ENCODE data around the gene PROCR.
"Not testable (repeated sequence)": the region's sequence is repeated elsewhere in the genome, so short reads cannot be mapped to it uniquely, and the experiment has no call there.

The PROCR gene

DNA sequence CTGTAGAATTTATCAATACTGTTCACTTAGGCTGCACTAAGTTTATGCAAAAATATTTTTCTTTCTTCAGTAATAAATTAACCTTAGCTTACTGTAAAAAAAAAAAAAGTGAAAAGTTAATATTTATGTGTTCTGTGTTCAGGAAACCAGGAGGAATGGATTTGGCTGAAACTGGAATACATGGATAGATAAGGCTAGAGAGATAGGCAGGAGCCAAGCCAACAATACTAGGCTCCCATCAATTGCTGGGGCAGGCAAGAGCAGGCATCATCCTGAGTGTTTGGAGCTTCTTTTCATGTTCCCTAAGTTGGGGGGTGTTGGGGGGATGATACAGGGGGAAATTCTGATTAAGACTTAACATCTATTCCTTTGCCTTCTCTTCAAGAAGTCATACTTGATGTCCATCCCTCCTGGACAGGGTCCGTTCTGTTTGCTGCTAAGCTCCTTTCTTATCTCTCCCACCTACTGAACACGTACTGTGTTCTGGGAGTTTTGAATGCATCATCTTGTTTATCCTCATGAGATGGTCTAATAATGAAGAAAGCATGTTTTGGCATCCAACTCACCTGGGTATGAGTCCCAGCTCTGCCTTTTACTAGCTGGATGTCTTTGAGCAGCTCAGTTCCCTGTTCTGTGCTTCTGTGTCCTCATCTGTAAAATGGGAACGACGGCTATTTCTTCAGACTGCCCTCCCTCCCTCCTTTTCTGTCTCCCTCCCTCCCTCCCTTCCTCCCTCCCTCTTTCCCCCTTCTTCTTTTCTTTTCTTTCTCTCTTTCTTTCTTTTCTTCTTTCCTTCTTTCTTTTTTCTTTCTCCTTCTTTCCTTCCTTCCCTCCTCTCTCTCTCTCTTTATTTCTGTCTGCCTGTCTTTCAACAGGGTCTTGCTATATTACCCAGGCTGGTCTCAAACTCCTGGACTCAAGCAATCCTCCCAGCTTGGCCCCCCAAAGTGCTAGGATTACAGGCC lies 6.4 kb upstream of the PROCR start:
- DNase-seq: no peak

DNA sequence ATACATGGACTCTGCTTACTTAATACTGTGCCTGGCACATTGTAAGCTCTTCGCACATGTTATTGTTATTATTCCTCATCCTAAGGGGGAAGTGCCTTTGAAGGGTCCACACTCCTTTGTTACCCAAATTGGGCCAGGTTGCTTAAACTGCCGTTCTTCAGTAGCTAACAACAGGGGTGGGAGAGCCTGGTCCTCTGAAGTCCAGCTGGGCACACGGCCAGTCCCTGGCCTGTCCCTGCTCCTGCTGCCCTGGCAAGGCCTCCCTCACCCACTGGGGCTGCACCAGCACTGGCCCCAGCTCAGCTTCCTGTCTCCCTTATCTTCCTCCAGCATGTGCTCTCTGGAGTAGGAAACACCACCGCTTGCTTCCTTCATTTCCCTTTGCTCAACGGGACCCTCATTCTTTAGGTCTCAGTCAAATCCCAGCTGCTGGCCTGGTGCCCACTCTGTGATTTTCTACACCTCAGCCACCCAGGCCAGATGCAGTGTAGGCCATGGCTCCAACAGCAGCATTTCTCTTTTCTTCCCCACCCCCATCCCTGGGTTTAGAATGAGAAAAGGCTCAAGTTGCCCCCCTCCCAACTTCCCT lies 5.5 kb upstream of the PROCR start:
- peak; percentile 53 for DNase-seq

DNA sequence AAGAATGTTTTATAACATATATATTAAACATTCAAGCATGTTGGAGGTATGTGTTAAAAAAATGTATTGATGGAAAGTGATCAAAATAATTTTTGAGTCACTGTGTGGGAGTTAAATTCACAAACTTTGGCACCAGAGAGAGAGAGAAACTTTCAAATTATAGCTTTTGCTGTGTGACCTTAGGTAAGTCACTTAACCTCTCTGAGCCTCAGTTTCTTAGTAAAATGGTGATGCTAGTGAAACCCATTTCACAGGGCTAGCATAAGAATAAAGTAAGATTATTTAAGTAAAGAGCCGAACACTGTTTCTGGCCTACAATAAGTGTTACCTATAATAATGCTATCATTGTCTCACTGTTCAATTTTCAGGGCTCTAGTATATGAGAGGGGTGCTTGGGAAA lies 4.1 kb upstream of the PROCR start:
- no peak for DNase-seq

DNA sequence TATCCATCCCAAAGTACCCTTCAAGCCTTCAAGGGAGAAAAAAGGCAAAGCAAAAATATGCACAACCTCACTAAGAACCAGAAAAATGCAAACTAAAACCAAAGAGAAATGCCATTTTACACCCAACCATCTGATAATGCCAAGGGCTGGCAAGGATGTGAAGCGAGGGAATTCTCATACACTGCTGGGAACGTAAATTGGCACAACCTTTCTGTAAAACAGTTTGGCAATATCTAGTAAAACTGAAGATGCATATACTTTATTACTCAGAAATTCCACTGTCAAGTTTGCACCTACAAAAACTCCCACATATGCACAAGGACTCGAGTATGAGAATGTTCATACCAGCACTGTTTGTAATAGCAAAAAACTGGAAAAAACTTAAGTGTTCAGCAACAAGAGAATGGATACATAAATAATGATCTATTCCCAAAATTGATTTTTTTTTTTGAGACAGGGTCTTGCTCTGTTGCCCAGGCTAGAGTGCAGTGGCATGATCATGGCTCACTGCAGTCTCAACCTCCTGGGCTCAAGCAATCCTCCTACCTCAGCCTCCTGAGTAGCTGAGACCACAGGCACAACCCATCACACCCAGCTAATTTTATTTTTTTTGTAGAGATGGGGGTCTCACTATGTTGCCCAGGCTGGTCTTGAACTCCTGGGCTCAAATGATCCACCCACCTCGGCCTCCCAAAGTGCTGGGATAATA lies 3.0 kb upstream of the PROCR start:
- DNase-seq: not testable (repeated sequence)

DNA sequence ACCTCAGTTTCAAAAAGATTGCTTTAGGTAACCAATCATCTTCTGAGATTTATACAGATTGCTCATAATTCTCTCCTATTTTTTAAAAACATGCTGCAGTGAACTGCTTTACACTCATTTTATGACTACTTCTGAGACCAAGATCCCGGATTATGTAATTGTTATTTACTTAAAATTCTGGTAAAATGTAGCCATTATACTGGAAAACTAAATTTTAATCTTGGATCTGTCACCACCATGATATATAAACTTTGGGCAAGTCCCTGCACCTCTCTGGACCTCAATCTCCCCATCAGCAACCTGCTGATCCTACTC lies 477 bp upstream of the PROCR start:
- DNase-seq: no peak

DNA sequence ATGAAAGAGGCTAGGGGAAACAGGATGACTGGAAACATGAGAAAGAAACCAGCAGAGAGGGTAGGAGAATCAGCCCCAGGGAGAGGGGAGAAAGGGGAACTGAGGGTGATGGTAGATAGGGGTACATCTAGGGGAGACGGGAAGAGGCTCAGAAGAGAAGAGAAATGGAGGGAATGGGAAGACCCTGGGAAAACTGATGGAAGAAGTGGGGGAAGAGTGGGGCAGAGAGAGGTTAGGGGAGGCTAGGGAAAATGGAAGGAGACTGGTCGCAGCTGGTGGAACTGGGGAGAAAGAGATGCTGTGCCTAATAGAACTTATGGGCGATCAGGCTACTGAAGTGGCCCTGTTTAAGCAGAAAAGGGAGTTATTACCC lies 548 bp downstream of the PROCR start:
- no peak for DNase-seq

DNA sequence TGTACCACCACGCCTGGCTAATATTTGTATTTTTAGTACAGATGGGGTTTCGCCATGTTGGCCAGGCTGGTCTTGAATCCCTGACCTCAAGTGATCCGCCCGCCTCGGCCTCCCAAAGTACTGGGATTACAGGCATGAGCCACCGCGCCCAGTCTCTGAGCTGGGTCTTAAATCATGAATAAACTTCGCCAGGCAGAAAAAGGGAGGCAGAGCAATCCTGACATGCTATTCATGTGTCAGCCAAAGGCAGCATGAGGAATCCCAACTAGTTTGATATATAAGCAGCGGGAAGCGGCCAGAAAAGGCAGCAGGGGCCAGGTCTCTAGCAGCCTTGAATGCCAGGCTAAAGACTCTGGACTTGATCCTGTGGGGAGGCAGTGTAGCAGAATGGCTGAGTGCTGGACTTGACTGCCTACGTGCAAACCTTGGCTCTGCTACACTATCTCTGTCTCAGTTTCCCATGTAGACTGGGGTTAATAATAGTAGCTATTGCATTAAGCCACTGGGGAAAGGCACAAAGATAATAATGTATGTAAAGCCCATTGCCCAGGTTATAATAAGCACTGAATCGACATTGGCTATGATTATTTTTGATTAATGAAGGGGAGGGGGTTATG lies 1.8 kb downstream of the PROCR start:
- DNase-seq: no peak

DNA sequence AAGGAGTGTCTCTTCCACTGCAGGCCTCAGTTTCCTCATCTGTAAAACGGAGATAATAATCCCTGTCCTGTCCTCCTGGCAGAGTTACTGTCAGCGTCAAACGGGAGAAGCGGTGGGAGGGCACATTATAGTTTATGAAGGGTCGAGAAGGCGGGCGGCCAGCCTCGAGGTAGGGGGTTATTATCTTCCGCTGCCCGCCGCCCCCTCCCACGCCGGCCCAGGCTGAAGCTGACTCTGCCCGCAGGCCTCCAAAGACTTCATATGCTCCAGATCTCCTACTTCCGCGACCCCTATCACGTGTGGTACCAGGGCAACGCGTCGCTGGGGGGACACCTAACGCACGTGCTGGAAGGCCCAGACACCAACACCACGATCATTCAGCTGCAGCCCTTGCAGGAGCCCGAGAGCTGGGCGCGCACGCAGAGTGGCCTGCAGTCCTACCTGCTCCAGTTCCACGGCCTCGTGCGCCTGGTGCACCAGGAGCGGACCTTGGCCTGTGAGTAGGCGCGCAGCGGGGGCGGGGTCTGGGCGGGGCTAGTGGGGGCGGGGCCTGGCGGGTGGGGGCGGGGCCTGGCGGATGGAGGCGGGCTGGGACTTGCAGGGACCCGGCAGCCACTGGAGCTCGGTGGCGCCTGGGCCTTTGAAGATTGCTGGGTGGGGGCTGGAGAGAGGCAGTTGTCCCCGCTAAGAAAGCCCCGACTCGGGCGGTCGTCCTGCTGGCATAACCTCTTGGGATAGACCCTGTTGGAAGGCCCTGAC lies 2.8 kb downstream of the PROCR start:
- DNase-seq: peak; percentile 67

DNA sequence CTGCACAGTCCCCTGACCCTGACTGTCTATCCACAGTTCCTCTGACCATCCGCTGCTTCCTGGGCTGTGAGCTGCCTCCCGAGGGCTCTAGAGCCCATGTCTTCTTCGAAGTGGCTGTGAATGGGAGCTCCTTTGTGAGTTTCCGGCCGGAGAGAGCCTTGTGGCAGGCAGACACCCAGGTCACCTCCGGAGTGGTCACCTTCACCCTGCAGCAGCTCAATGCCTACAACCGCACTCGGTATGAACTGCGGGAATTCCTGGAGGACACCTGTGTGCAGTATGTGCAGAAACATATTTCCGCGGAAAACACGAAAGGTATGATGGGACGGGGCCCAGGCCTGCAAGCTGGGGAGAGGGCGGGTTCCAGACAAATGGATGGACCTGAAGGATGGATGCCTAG lies 4.3 kb downstream of the PROCR start:
- DNase-seq: no peak

DNA sequence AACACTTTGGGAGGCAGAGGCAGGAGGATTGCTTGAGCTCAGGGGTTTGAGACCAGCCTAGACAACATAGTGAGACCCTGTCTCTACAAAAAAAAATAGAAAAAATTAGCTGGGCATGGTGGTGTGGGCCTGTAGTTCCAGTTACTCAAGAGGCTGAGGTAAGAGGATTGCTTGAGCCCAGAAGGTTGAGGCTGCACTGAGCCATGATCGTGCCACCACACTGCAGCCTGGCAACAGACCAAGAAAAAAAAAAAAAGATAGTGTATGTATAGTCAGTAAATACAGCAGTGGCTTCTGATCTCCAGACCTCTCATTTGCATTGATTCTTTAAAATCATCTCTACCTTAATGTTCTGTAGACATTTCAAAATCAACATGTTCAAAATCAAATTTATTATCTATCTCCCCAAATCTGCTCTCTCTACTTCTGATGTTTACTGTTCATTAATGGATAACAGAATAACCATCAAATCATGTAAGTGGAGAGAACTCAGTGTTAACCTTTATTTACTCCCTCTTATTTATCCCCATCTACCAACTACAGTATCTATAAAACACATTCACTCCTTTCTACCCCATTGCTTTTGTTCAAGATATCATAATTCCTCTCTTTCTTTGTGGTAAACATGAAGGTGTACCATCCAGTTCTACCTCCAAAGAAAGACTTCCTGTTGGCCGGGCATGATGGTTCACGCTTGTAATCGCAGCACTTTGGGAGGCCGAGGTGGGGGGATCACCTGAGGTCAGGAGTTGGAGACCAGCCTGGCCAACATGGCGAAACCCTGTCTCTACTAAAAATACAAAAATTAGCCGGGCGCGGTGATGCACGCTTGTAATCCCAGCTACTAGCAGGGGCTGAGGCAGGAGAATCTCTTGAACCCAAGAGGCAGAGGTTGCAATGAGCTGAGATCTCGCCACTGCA lies 7.7 kb downstream of the PROCR start:
- no peak for DNase-seq

DNA sequence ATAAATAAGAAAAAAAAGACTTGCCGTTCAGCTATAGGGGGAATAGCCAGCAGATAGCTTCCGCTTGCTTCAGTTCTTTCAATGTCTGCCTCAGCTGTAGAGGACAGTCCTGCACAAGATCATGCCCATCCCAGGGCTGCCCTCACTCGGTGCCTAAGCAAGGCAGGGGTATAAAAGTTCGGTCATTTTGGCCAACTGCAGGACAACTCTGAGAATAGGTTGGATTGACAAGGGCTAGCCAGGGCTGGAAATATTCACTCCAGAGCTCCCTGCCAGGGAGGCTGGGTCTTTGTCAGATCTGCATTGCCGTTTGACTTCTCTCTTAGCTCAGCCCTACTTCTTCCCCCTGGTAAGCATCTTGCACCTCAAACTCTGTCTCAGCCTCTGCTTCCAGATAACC lies 8.4 kb downstream of the PROCR start:
- DNase-seq: no peak

DNA sequence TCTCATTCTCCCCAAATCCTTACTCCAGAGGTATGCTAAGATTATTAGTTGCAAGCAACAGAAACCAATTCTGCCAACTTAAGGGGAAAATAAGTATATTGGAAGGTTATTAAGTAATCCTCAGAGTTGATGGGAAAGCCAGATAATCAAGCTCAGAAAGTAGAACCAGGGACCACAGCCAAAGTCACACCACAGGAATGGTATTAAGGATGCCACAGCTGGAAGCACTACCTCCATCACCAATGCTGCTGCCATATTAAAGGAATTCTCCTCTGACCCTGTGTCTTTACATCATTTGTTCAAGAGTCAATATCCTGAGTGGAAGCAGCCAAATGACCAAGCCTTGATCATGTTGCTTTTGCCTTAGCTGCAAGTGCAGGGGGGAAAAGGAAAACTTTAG lies 9.9 kb downstream of the PROCR start:
- no peak for DNase-seq

DNA sequence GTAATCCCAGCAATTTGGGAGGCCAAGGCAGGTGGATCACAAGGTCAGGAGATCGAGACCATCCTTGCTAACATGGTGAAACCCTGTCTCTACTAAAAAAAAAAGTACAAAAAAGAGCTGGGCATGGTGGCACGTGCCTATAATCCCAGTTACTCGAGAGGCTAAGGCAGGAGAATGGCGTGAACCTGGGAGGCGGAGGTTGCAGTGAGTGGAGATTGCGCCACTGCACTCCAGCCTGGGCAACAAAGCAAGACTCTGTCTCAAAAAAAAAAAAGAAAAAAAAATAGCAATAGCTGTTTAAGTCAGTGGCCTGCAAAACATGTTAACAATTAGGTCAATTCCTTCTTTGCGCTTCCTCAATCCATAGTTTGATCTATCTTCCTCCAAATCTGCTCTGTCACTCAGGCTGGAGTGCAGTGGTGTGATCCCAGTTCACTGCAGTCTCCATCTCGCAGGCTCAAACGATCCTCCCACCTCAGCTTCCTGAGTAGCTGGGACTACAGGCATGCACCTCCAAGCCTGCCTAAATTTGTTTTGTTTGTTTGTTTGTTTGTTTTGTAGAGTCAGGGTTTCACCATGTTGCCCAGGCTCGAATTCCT lies 14.9 kb downstream of the PROCR start:
- DNase-seq: not testable (repeated sequence)

DNA sequence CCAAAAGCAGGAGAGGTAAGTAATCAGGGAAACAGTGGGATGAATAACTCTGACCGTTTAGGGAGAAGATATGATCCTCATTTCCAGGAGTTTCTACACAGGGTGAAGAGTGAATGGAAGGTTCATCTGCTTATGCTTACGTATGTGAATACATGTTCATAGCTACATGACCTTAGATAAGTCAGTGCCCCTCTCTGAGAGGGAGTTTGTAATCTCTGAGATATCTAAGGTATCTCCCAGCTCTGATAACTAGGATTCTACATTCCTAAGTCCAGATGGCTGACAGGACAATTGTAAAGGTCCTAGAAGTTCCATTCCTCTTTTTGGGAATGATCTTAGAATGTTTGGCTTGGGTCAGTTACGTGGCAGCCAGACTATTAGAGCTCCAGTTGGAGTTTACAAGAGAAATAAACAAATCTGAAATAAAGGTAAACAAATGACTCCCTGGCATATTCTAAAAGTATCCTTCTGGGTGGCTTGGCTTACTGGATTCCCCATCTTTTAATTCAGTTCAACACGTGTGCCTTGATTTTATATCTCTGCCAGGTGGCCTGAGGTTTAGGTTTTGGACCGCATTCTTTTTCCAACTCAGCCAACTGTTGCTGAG lies 15.8 kb downstream of the PROCR start:
- no peak for DNase-seq

DNA sequence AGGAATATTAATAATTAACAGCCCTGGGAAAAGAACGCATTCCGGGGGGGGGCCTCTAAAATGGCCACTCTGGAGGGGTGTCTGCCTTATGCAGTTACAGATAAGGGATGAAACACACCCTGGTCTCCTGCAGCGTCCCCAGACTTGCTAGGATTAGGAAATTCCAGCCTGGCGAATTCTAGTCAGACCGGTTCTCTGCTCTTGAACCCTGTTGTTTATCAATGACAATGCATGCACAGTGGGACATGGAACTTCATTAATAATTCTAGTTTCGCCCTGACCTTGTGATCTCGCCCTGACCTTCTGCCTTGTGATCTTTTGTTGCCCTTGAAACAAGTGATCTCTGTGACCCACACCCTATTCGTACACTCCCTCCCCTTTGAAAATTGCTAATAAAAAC lies 17.4 kb downstream of the PROCR start:
- DNase-seq: not testable (repeated sequence)

DNA sequence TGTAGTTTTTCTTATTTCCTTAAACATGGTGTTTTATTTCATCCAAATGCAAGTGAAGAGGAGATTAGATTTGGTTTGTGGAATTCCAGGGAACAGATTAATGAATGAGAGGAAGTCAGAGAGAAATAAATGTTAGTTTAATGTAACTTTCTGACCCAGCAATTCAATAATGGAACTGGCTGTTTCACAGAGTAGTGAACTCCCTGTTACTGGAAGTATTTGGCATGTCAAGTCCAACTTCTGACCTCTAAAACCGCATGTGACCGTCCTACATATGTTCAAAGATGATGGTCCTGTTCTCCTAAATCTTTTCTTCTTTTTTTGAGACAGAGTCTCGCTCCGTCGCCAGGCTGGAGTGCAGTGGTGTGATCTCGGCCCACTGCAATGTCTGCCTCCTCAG lies 18.7 kb downstream of the PROCR start:
- DNase-seq: no peak

DNA sequence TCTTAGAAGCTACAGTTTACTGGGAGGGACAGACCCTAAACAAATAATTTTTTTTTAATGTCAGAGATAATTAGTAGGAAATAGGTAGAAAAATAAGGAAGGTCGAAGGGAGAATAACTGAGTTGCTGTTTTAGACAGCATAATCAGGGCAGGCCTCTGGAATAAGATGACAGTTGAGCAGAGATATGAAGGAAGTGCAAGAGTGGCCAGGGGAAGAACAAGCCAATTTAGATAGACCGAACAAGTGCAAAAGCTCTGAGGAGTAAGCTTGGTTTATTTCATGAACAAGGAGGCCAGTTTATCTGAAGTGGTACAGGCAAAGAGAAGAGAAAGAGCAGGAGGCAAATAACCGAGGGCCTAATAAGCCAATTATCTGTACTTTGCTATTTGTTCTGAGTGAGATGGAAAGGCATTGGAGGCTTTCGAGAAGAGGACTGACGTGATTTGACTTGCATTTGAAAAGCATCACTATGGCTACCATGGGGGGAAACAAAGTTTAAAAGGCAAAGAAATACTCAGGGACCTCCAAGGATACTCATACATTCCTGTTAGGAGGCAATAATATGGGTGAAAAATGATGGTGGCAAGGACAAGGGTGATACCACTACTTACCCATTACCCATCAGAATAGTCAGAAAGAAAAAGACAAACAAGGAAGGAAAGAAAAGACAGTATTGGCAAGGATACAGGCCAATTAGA lies 19.7 kb downstream of the PROCR start:
- no peak for DNase-seq

DNA sequence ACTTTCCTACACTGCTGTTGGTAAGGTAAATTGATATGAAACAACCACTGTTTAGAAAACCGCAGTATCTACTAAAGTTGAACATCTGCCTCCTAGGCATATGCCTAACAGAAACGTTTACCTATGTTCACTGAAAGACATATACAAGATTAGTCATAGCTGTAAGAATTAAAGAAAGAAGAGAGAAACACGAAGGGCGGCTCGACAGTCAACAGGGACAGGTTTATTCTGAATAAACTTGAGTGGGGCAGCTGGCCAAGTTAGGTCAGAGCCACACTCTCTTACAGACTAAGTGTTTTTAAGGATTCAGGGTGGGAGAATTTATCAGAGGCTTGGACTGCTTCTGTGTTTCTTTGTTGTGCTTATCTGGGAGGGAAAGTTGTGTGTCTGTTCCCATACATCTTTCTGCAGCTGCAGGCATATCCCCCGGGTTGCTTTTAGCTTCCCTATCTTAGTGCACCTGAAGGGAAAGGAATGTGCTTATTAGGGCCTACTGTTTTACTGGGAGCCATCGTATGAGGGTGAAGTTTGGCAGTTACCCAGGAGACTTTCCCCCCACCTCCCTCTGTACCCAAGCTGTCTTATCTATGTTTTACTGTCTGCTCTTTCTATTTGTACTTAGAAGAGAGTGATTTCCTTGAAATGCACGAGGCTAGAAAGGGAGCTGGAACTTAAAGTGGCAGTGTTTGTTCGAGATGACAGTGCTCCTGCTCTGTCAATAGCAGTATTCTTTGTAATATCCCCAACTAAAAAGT lies 20.4 kb downstream of the PROCR start:
- DNase-seq: no peak

DNA sequence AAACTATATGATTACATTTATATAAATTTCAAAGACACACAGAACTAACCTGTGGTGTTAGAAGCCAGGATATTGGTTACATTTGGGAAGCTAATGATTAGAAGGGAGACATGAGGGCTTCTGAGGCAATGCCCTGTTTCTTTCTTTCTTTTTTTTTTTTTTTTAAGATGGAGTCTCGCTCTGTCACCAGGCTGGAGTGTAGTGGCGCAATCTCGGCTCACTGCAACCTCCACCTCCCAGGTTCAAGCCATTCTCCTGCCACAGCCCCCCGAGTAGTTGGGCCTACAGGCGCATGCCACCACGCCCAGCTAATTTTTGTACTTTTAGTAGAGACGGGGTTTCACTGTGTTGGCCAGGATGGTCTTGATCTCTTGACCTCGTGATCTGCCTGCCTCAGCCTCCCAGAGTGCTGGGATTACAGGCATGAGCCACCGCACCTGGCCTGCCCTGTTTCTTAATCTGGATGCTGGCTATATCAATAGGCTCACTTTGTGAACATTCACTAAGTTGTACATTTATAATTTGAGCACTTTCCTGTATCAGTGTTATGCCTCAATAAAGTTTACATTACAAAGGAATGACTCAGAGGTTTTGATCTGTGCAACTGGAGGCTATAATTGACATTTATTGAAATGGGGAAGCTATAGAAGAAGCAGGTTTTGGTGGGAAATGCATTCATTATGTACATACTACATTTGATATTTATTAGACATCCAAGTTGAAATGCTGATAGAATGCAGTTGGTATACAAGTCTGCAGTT lies 21.3 kb downstream of the PROCR start:
- not testable (repeated sequence) for DNase-seq
